ENCODE measurements around the gene NOTCH3.

Gene NOTCH3

DNA sequence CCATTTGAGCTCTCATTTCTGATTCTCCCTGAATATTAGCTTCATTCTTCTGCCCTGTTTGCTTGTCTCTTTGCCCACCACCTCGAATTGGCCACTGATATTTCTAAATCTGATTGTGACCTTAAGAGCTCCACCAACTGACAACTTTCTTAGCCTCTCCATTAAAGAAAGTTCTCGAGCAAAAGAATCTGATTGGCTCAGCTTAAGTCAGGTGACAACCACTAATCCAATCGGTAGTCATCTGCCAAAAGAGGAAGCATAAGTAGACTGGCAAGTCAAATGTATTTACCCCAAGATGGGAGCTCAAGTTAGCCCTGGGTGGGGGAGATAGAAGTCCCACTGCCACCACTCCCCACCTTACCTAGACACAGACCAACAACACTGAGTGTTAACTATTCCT is 41.5 kb downstream of the NOTCH3 start:
- no peak for DNase-seq

DNA sequence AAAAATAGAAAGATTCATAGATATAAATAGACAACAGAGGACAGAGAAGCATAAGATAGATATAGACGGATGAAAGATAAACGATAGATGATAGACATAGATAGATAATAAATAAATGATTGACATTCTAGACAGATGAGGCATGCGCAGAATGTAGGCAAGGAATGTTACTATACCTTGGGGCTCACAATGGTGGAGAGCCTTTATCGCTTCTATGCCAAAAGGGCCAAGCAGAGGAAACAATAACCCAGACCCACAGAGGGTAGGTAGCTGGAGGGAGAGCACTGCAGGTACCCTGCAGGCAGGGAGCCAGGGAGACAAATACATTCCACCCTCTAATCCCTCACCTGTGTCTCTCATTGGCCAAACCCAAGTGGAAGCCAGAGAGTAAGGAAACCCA is 44.4 kb downstream of the NOTCH3 start:
- DNase-seq: no peak

GRCh38 chr19:15155296-15155695 is 45.5 kb downstream of the NOTCH3 start:
- no peak for DNase-seq

DNA sequence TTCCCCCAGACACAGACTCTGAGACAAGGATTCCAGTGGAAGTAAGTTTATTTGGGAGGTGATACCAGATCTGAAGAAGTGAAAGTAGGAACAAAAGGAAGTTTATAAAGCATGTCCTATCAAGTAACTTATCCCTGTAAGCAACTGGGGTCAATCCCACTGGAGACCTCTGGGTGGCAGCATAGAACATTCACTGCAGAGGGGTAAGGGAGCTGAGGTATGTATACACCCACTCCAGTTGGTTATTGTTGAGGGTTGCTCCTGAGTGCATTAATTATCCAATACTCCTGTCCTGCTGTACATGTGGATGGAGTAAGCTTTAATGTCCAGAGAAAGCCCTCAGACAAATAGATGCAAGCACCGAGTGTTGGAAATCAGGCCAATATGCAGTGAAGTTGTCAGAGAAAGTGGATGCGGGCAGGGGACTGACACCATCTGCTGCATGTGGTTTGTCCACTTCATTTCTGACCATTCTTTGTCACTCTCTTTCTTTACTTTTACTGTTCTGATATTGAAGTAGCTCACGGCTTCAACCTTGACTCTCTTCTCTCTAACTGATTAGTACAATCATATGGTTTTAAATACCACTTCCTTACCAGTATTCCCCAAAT is 46.7 kb downstream of the NOTCH3 start:
- no peak for DNase-seq

GRCh38 chr19:15149737-15150136 is 51.1 kb downstream of the NOTCH3 start:
- no peak for DNase-seq

DNA sequence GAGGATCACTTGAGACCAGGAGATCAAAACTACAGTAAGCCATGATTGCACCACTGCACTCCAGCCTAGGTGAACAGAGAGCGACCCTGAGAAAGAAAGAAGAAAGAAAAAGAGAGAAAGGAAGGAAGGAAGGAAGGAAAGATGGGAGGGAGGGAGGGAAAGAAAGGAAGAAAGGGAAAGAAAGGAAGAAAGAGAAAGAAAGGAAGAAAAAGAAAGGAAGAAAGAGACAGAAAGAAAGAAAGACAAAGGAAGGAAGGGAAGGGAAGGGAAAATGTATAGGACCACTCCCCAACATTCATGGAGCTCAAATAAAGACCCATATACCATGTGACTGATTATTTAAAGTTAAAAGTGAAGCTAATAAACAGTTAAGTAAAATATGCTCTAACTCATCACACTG is 53.7 kb downstream of the NOTCH3 start:
- no peak for DNase-seq

DNA sequence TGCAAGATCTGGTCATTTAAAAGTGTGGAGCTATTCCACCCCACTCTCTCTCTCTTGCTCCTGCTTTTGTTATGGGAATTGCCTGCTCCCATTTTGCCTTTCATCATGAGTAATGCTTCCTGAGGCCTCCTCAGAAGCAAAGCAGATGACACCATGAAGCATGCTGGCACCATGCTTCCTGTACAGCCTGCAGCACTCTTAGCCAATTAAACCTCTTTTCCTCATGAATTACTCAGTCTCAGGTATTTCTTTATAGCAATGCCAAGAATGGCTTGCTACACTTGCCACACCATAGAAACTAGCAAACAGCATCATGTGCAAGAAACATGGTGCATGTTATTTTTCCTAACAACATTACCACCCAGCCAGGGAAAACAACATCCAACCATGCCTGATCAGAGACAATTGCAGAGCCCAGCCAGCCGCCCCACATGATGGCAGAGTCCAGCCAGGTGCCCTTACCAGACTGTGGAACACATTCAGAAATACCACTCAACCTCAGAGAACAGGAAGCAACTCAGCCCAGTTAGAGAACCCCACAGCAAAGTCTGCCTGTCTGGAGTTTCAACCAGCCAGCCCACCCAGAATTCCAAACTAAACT is 56.6 kb downstream of the NOTCH3 start:
- DNase-seq: no peak

GRCh38 chr19:15142313-15142712 is 58.5 kb downstream of the NOTCH3 start:
- no peak for DNase-seq

- DNase-seq: no peak
These were observed 59.7 kb downstream of the NOTCH3 start for GRCh38 chr19:15141143-15141542.

- no peak for DNase-seq
These were observed 62.4 kb downstream of the NOTCH3 start for GRCh38 chr19:15138427-15138826.

GRCh38 chr19:15137777-15138176 is 63.0 kb downstream of the NOTCH3 start:
- no peak for DNase-seq

GRCh38 chr19:15136234-15136954 is 64.4 kb downstream of the NOTCH3 start:
- no peak for DNase-seq

DNA sequence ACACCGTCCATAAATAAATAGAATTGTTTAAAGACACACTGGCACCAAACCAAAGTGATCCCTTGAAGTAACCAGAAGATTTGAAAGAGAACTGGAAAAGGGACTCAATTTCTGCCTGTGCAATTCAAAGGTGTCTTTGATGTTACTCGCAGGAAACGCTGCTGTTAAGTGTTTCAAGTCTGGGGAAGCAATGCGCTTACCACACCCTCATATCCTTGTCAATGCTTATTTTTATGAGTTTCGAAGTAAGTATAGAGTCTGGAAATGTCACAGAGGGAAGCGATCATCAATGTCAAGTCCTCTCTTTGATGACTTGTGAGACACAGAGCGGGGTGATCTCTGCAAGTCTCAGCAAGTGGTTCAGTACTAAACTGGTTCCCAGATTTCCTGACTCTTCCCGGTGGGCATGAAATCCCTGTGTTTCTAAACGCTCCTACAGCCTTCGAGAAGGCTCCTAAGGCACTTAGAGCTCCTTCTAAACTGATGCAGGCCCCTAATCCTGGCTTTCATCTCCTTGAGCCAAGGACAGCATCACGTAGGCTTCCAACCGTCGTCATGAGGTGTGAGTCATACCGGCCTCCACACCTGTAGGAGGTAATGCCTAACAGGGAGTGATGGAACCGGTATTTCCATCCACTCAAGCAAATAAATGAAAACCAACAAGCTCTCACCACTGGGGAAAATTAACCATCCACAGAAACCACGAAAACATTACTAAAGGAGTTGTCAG is 70.8 kb downstream of the NOTCH3 start:
- DNase-seq: no peak

DNA sequence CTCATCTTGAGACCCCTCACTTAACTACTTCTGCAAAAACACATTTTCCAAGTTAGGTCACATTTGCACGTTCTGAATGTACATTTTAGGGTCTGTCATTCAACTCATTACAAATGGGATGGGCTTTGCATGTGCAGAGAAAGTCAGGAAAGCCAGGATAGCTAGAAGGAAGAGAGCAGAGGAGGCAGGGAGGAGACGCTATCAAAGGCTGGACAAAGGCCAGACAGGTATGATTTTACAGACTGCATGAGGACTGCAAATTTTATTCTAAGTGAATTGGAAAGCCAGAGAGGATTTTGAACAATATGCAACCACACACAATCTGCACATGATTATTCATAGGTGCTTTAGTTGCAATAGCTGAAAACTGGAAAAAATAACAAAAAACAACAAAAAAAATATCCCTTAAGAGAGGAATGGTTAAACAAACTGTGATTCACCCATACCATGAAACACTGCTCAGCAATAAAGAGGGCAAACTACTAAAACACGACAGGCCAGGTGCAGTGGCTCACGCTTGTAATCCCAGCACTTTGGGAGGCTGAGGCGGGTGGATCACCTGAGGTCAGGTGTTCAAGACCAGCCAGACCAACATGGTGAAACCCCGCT is 72.5 kb downstream of the NOTCH3 start:
- no peak for DNase-seq

GRCh38 chr19:15126131-15126910 is 74.5 kb downstream of the NOTCH3 start:
- no peak for DNase-seq

- peak; percentile 94 for DNase-seq
These were observed 75.3 kb downstream of the NOTCH3 start for GRCh38 chr19:15125232-15126067.

- DNase-seq: no peak
These were observed 76.1 kb downstream of the NOTCH3 start for GRCh38 chr19:15124572-15125231.

DNA sequence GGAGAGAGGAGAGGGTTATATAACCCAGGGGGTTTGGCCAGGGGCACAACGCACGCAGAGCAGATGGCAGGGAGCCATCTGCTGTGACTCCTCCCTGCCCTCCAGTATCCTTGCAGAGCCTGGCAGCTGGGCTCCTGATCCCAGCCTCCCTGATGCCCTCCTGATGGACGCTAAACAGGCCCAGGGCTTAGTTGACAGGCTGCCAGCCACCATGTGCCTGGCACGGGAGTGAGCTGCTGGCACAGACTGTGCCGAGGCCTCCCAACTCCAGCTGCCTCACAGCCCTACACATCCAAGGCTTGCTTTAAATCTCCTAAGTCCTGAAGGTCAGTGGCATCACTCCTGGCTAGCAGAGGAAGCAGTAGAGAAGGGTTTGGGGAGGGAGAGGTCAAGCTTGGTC is 76.9 kb downstream of the NOTCH3 start:
- peak; percentile 90 for DNase-seq

DNA sequence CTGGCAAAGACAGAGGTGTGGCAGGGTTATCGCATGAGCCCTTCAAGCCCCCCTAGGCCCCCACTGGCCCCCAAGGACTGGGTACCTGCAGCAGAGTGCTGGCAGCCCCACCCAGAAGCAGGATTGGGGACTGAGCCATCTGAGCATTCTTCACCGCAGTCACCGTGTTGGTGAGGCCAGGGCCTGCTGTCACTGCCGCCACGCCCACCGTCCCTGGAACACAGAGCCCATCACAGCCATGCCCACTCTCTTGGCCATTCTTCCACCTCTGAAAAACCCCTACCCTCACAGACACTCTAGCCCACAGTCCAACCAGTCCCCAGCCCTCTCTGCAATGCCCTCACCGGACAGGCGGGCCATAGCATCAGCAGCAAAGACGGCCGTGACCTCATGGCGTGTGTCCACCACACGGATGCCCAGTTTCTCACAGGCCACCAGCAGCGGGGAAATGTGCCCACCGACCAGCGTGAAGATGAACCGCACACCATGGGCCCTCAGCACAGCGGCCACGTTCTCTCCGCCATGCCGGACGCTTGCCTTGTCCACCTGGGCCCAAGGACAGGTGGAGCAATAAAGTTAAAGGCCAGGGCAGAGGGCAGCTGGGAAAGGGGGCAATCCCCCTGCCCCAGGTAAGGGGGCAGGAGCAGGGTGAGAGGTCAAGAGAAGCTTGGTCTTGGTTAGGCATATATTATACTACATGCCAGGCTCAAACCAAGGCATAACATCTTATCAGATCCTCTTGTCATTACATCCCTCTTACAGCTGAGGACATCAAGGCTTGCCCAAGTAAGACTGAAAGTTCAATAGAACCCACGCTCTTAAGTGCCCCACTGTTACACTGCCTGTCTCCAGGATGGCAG is 77.5 kb downstream of the NOTCH3 start:
- DNase-seq: no peak
